Astrocyte (in vitro differentiated cells and primary cell): Measurements from ENCODE around the gene KRT6B. TPM values are rescaled to one million over a fixed set of nuclear protein-coding genes. Genes with fewer than 3 reads are reported as not detected.
"Not testable (repeated sequence)": the region's sequence is repeated elsewhere in the genome, so short reads cannot be mapped to it uniquely, and the experiment has no call there.

Experiments used
- DNase-seq: peaks from one replicate; pipeline ENCODE4 v3.0.0-alpha.2; 2010; ENCODE audit warnings: low read depth
- FAIRE-seq: peaks from 2 replicates; lab custom pipeline; 2011; peaks lifted over from hg19 to GRCh38; lab: Jason Lieb, UNC
- H2AFZ ChIP-seq: 2 replicates; pipeline ENCODE4 v1.6.0; 2012; ENCODE audit warnings: low read depth, low read length, inconsistent platforms
- H3K27ac ChIP-seq: 2 replicates; pipeline ENCODE4 v1.5.1; 2011; ENCODE audit warnings: low read depth, low read length, inconsistent platforms
- H3K27me3 ChIP-seq: 2 replicates; pipeline ENCODE4 v1.6.0; 2011; ENCODE audit warnings: low read length, inconsistent platforms; ENCODE audit not compliant: insufficient read depth
- H3K36me3 ChIP-seq: 2 replicates; pipeline ENCODE4 v1.5.1; 2011; ENCODE audit warnings: low read length, inconsistent platforms; ENCODE audit not compliant: insufficient read depth
- H3K4me1 ChIP-seq: 2 replicates; pipeline ENCODE4 v1.5.1; 2011; ENCODE audit warnings: low read length, inconsistent platforms; ENCODE audit not compliant: insufficient read depth
- H3K4me2 ChIP-seq: 2 replicates; pipeline ENCODE4 v1.6.0; 2012; ENCODE audit warnings: low read length, inconsistent platforms
- H3K4me3 ChIP-seq: 2 replicates; pipeline ENCODE4 v1.5.1; 2011; ENCODE audit warnings: low read depth, mild to moderate bottlenecking, low read length, inconsistent platforms; ENCODE audit not compliant: insufficient read depth
- H3K79me2 ChIP-seq: 2 replicates; pipeline ENCODE4 v1.6.0; 2012; ENCODE audit warnings: mild to moderate bottlenecking, low read length, inconsistent platforms; ENCODE audit not compliant: insufficient read depth
- H3K9ac ChIP-seq: 2 replicates; pipeline ENCODE4 v1.6.0; 2012; ENCODE audit warnings: mild to moderate bottlenecking, low read length, inconsistent platforms
- H3K9me3 ChIP-seq: 2 replicates; pipeline ENCODE4 v1.5.1; 2012; ENCODE audit warnings: low read depth, mild to moderate bottlenecking, low read length, inconsistent platforms; ENCODE audit not compliant: insufficient read depth
- H4K20me1 ChIP-seq: 2 replicates; pipeline ENCODE4 v1.6.0; 2012; ENCODE audit warnings: low read length, inconsistent platforms; ENCODE audit not compliant: insufficient read depth
- H3K27ac Mint-ChIP-seq: one replicate; pipeline ENCODE4 v1.8.0; 2021; ENCODE audit warnings: mild to moderate bottlenecking, mixed read lengths; ENCODE audit not compliant: unreplicated experiment
- H3K27me3 Mint-ChIP-seq: one replicate; pipeline ENCODE4 v1.8.0; 2021; ENCODE audit warnings: low read depth, mixed read lengths; ENCODE audit not compliant: unreplicated experiment
- H3K36me3 Mint-ChIP-seq: one replicate; pipeline ENCODE4 v1.8.0; 2021; ENCODE audit warnings: low read depth, mixed read lengths; ENCODE audit not compliant: unreplicated experiment
- H3K4me1 Mint-ChIP-seq: one replicate; pipeline ENCODE4 v1.8.0; 2021; ENCODE audit warnings: low read depth, mixed read lengths; ENCODE audit not compliant: unreplicated experiment
- H3K4me3 Mint-ChIP-seq: one replicate; pipeline ENCODE4 v1.8.0; 2021; ENCODE audit warnings: mild to moderate bottlenecking, moderate library complexity, mixed read lengths; ENCODE audit not compliant: unreplicated experiment
- H3K9me3 Mint-ChIP-seq: one replicate; pipeline ENCODE4 v1.8.0; 2021; ENCODE audit warnings: mild to moderate bottlenecking, mixed read lengths; ENCODE audit not compliant: unreplicated experiment
- CTCF ChIP-seq: IDR thresholded peaks from 2 replicates; pipeline ENCODE4 v1.5.1; 2011; ENCODE audit warnings: low read depth, mild to moderate bottlenecking, inconsistent platforms, low read length, moderate library complexity; ENCODE audit not compliant: insufficient read depth
- EZH2 ChIP-seq: IDR thresholded peaks from 2 replicates; pipeline ENCODE4 v1.6.1; 2012; ENCODE audit warnings: mild to moderate bottlenecking, low read length, inconsistent platforms; ENCODE audit not compliant: insufficient read depth
- total RNA-seq: library from RNA; stranded (reverse); gene quantifications from 2 replicates; pipeline ENCODE4 v1.2.1, GENCODE V29; 2021

The KRT6B gene
- total RNA-seq, 1 donor from 2014 or later, result not detected

DNA sequence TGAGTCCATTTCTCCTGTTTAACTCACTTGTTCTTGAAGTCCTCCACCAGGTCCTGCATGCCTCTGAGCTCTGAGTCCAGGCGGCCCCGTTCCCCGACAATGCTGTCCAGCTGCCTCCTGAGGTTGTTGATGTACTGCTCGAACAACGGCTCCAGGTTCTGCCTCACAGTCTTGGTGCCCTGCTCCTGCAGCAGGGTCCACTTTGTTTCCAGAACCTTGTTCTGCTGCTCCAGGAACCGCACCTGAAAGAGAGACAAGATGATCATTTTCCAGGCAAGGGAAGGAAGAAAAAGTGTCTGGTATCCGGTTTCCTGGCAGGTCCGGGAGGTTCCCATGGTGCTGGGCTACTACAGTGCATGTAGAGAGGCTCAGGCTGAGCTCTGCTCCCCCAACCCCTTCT is 39.5 kb upstream of the KRT6B start:
- H4K20me1 ChIP-seq, H3K4me2 ChIP-seq, FAIRE-seq, H3K36me3 Mint-ChIP-seq, H2AFZ ChIP-seq, H3K79me2 ChIP-seq, H3K36me3 ChIP-seq, H3K9me3 ChIP-seq, H3K9ac ChIP-seq, H3K4me3 Mint-ChIP-seq, H3K4me3 ChIP-seq, H3K9me3 Mint-ChIP-seq, DNase-seq, H3K27ac Mint-ChIP-seq, H3K27ac ChIP-seq: not testable (repeated sequence)
- Histone ChIP-seq H3K4me1 (peaks cover 16% of the 10 kb centered on the region), H3K27me3 (peaks cover 18% of the 10 kb centered on the region)
- Mint-ChIP-seq H3K27me3 (peaks cover 52% of the 10 kb centered on the region), H3K4me1 (peaks cover 17% of the 10 kb centered on the region)

DNA sequence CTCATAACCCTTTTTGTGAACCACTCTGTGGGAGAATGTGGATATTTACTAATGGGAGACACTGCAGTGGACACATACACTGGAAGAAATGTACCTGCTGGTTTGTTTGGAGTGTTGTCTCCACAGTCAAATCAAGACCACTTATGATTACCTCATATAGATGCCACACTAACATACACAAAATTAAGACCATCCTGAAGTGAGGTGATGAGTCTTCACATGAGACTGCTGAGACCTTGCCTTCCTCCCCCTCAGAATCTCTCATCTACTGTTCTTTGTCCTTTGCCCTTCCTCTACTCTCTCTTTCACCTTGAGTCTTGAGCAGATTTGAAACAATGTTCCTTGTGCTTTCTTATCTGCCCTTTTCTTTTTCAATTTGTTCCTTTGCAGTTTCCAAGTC is 36.8 kb upstream of the KRT6B start:
- Histone ChIP-seq H3K36me3 (no peaks in the 10 kb centered on the region), H2AFZ (no peak overlapping the region), H3K27ac (no peak overlapping the region), H3K9me3 (no peaks in the 10 kb centered on the region), H3K27me3 (peaks cover 24% of the 10 kb centered on the region), H3K4me2 (no peak overlapping the region), H3K79me2 (no peaks in the 10 kb centered on the region), H3K9ac (no peak overlapping the region), H3K4me1 (no peaks in the 10 kb centered on the region), H3K4me3 (no peak overlapping the region), H4K20me1 (no peaks in the 10 kb centered on the region)
- no peak overlapping the region for H3K4me3 Mint-ChIP-seq
- H3K27ac Mint-ChIP-seq, result no peak overlapping the region
- no peak for DNase-seq
- TF ChIP-seq CTCF, result no peak
- TF ChIP-seq EZH2, result no peak
- peak; percentile 26 for FAIRE-seq
- no peaks in the 10 kb centered on the region for H3K36me3 Mint-ChIP-seq
- no peaks in the 10 kb centered on the region for H3K4me1 Mint-ChIP-seq
- peaks cover 5% of the 10 kb centered on the region for H3K9me3 Mint-ChIP-seq
- H3K27me3 Mint-ChIP-seq, result peaks cover 47% of the 10 kb centered on the region

DNA sequence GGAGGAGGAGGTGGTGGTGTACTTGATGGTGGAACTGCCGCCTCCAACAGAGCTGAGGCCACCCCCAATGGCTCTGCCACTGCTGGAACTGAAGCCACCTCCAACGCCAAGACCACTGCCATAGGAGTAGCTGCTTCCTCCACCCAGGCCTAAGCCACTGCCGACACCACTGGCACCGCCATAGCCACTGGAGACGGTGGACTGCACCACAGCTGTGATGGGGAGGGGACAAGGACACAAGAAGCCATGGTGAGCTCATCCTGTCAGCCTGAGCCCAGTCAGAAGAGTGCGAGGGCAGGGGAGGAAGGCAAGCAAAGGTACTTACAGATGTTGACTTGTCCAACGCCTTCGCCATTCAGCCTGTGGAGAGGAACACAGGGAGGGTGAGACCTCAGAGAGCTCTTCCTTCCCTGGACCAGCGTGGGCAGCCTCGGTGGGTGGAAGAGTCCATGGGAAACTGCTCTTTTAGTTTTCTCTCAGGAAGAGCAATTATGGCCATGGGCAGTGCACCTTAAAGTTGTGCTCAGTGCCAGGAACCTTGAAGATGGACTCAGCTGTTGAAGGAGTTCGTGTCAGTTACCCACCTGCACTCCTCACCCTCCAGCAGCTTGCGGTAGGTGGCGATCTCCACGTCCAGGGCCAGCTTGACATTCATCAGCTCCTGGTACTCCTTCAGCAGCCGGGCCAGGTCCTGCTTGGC is 35.9 kb upstream of the KRT6B start:
- H3K4me2 ChIP-seq, H2AFZ ChIP-seq, H3K4me1 Mint-ChIP-seq, H4K20me1 ChIP-seq, H3K36me3 Mint-ChIP-seq, H3K79me2 ChIP-seq, H3K36me3 ChIP-seq, H3K4me3 Mint-ChIP-seq, H3K4me3 ChIP-seq, H3K9ac ChIP-seq, FAIRE-seq, H3K27ac ChIP-seq, H3K4me1 ChIP-seq, H3K27ac Mint-ChIP-seq, DNase-seq, H3K9me3 Mint-ChIP-seq, H3K9me3 ChIP-seq: not testable (repeated sequence)
- peaks cover 23% of the 10 kb centered on the region for H3K27me3 ChIP-seq
- peaks cover 42% of the 10 kb centered on the region for H3K27me3 Mint-ChIP-seq
